ENCODE data around the gene RNF111. TPM values are rescaled to one million over a fixed set of nuclear protein-coding genes. Genes with fewer than 3 reads are reported as not detected.
A peak's percentile ranks its signal among the peaks of the same experiment; 100 is the strongest.

RNF111 gene
- total RNA-seq, 1 experiment from 2014 or later, result 55.2 TPM

GRCh38 chr15:59105854-59106253 is 118.4 kb downstream of the RNF111 start:
- H3K4me1 Mint-ChIP-seq (ENCODE audit: low read depth, unreplicated experiment), result peaks cover 26% of the 10 kb centered on the region
- DNase-seq, result no peak
- CTCF ChIA-PET, result interaction anchor here (1.9 kb wide), 1 partner anchor 423 kb away, joined by 8 read pairs; no protein-coding TSS in a partner anchor
- H3K4me3 Mint-ChIP-seq (ENCODE audit: low read depth, unreplicated experiment), result peak overlapping the region; percentile 100
- TF ChIP-seq CTCF (IDR thresholded peaks at IDR 0.05; ENCODE audit: unreplicated experiment), result no peak
- H3K27ac Mint-ChIP-seq (ENCODE audit: unreplicated experiment), result peak overlapping the region; percentile 73
- intact Hi-C loops (cut with micrococcal nuclease; ENCODE audit: unreplicated experiment), result loop anchor here (2.0 to 10.0 kb wide), 3 partner anchors 125 to 881 kb away; no protein-coding TSS in a partner anchor
- H3K27me3 Mint-ChIP-seq (ENCODE audit: unreplicated experiment), result no peaks in the 10 kb centered on the region
- H3K36me3 Mint-ChIP-seq (ENCODE audit: insufficient read depth, unreplicated experiment), result peaks cover 50% of the 10 kb centered on the region
- TSS peak; percentile 55 for BruUV-seq (replicated peaks)
- no peaks in the 10 kb centered on the region for H3K9me3 Mint-ChIP-seq (ENCODE audit: low read depth, unreplicated experiment)

GRCh38 chr15:59111251-59111650 is 123.8 kb downstream of the RNF111 start:
- no peak for TF ChIP-seq CTCF (IDR thresholded peaks at IDR 0.05; ENCODE audit: unreplicated experiment)
- Mint-ChIP-seq H3K27me3 (ENCODE audit: unreplicated experiment) (no peaks in the 10 kb centered on the region), H3K36me3 (ENCODE audit: insufficient read depth, unreplicated experiment) (peaks cover 74% of the 10 kb centered on the region), H3K4me1 (ENCODE audit: low read depth, unreplicated experiment) (peaks cover 23% of the 10 kb centered on the region), H3K9me3 (ENCODE audit: low read depth, unreplicated experiment) (no peaks in the 10 kb centered on the region), H3K4me3 (ENCODE audit: low read depth, unreplicated experiment) (no peak overlapping the region), H3K27ac (ENCODE audit: unreplicated experiment) (no peak overlapping the region)
- no TSS peak for BruUV-seq (replicated peaks)
- no peak for DNase-seq
- intact Hi-C loops (cut with micrococcal nuclease; ENCODE audit: unreplicated experiment), result no loop called here
- CTCF ChIA-PET, result interaction anchor here (0.5 to 0.6 kb wide), 4 partner anchors 122 to 295 kb away, joined by 3 to 7 read pairs (median 3); no protein-coding TSS in a partner anchor

GRCh38 chr15:59115047-59115446 is 127.6 kb downstream of the RNF111 start:
- Mint-ChIP-seq H3K4me1 (ENCODE audit: low read depth, unreplicated experiment) (peaks cover 8% of the 10 kb centered on the region), H3K27me3 (ENCODE audit: unreplicated experiment) (no peaks in the 10 kb centered on the region), H3K4me3 (ENCODE audit: low read depth, unreplicated experiment) (no peak overlapping the region), H3K9me3 (ENCODE audit: low read depth, unreplicated experiment) (no peaks in the 10 kb centered on the region), H3K36me3 (ENCODE audit: insufficient read depth, unreplicated experiment) (peaks cover 80% of the 10 kb centered on the region), H3K27ac (ENCODE audit: unreplicated experiment) (no peak overlapping the region)
- DNase-seq, result no peak
- intact Hi-C loops (cut with micrococcal nuclease; ENCODE audit: unreplicated experiment), result no loop called here
- no TSS peak for BruUV-seq (replicated peaks)
- CTCF ChIA-PET, result no interaction called here
- TF ChIP-seq CTCF (IDR thresholded peaks at IDR 0.05; ENCODE audit: unreplicated experiment), result no peak

- no peak overlapping the region for H3K4me3 Mint-ChIP-seq (ENCODE audit: low read depth, unreplicated experiment)
- no peaks in the 10 kb centered on the region for H3K27me3 Mint-ChIP-seq (ENCODE audit: unreplicated experiment)
- no TSS peak for BruUV-seq (replicated peaks)
- DNase-seq, result no peak
- peaks cover 8% of the 10 kb centered on the region for H3K4me1 Mint-ChIP-seq (ENCODE audit: low read depth, unreplicated experiment)
- H3K27ac Mint-ChIP-seq (ENCODE audit: unreplicated experiment), result no peak overlapping the region
- intact Hi-C loops (cut with micrococcal nuclease; ENCODE audit: unreplicated experiment), result no loop called here
- no peak for TF ChIP-seq CTCF (IDR thresholded peaks at IDR 0.05; ENCODE audit: unreplicated experiment)
- CTCF ChIA-PET, result interaction anchor here (0.7 to 1.1 kb wide), 2 partner anchors 385 to 412 kb away, joined by 4 to 5 read pairs; no protein-coding TSS in a partner anchor
- H3K9me3 Mint-ChIP-seq (ENCODE audit: low read depth, unreplicated experiment), result no peaks in the 10 kb centered on the region
- H3K36me3 Mint-ChIP-seq (ENCODE audit: insufficient read depth, unreplicated experiment), result peaks cover 84% of the 10 kb centered on the region
These were observed 128.7 kb downstream of the RNF111 start for GRCh38 chr15:59116141-59116540.

Data from Calu3 (cell line).